ENCODE measurements around the gene TRIM31. TPM values are rescaled to one million over a fixed set of nuclear protein-coding genes. Genes with fewer than 3 reads are reported as not detected.

Gene TRIM31
- total RNA-seq, 2 experiments from 2014 or later, result not detected

GRCh38 chr6:30071858-30072257, 41.0 kb downstream of the TRIM31 start:
- H3K4me1 Mint-ChIP-seq, result peaks cover 50% of the 10 kb centered on the region

GRCh38 chr6:30071081-30071818, 41.6 kb downstream of the TRIM31 start:
- Mint-ChIP-seq H3K27ac (no peak overlapping the region), H3K27me3 (peaks cover 38% of the 10 kb centered on the region), H3K9me3 (ENCODE audit: low read depth) (no peaks in the 10 kb centered on the region), H3K4me3 (no peak overlapping the region), H3K4me1 (peaks cover 44% of the 10 kb centered on the region), H3K36me3 (ENCODE audit: low read depth) (peaks cover 29% of the 10 kb centered on the region)
- ATAC-seq (no peak), DNase-seq (peak; percentile 36)
- ChIA-PET CTCF (interaction anchor here (0.7 to 1.3 kb wide), 2 partner anchors 32 to 153 kb away, joined by 3 read pairs; no protein-coding TSS in a partner anchor), POLR2A (interaction anchor here (1.9 kb wide), 1 partner anchor 9 kb away, joined by 7 read pairs; the partner anchor contains the start of gene POLR1H)
- intact Hi-C loops (cut with DNase I, micrococcal nuclease), result no loop called here

More at GRCh38 chr6:30071858-30072257, 41.0 kb downstream of the TRIM31 start:
- no peaks in the 10 kb centered on the region for H3K9me3 Mint-ChIP-seq (ENCODE audit: low read depth)
- H3K36me3 Mint-ChIP-seq (ENCODE audit: low read depth), result peaks cover 29% of the 10 kb centered on the region
- POLR2A ChIA-PET, result no interaction called here
- peaks cover 38% of the 10 kb centered on the region for H3K27me3 Mint-ChIP-seq
- ATAC-seq (no peak), DNase-seq (no peak)
- intact Hi-C loops (cut with DNase I, micrococcal nuclease), result no loop called here
- H3K27ac Mint-ChIP-seq, result no peak overlapping the region
- CTCF ChIA-PET, result interaction anchor here (0.7 kb wide), 1 partner anchor 152 kb away, joined by 3 read pairs; no protein-coding TSS in a partner anchor
- H3K4me3 Mint-ChIP-seq, result no peak overlapping the region

- H3K36me3 Mint-ChIP-seq (ENCODE audit: low read depth), result peaks cover 50% of the 10 kb centered on the region
- ATAC-seq (no peak), DNase-seq (no peak)
- H3K4me1 Mint-ChIP-seq, result peaks cover 49% of the 10 kb centered on the region
- H3K4me3 Mint-ChIP-seq, result peak overlapping the region; percentile 86
- H3K9me3 Mint-ChIP-seq (ENCODE audit: low read depth), result peaks cover 3% of the 10 kb centered on the region
- H3K27me3 Mint-ChIP-seq, result peaks cover 14% of the 10 kb centered on the region
- peak overlapping the region; percentile 97 for H3K27ac Mint-ChIP-seq
- ChIA-PET POLR2A (interaction anchor here (0.5 kb wide), 1 partner anchor 65 kb away, joined by 3 read pairs; no protein-coding TSS in a partner anchor), CTCF (interaction anchor here (0.5 kb wide), 1 partner anchor 201 kb away, joined by 3 read pairs; no protein-coding TSS in a partner anchor)
- intact Hi-C loops (cut with DNase I, micrococcal nuclease), result loop anchor here (1.0 to 10.0 kb wide), 14 partner anchors 36 to 617 kb away; partner anchors contain the start of genes TRIM26 (in 2 of the 2), ABCF1 (in 1 of the 2), GNL1 (in 1 of the 2) and HLA-A (in 1 of the 2)
Measured at GRCh38 chr6:30067460-30068139, 45.3 kb downstream of the TRIM31 start.

- DNase-seq (peak; percentile 99), ATAC-seq (peak; percentile 98)
- H3K9me3 Mint-ChIP-seq (ENCODE audit: low read depth), result peaks cover 3% of the 10 kb centered on the region
- ChIA-PET CTCF (interaction anchor here (0.5 to 1.7 kb wide), 8 partner anchors 8 to 417 kb away, joined by 3 to 5 read pairs (median 4); no protein-coding TSS in a partner anchor), POLR2A (interaction anchor here (0.6 kb wide), 2 partner anchors 33 to 434 kb away, joined by 3 to 4 read pairs; partner anchors contain the start of gene GABBR1)
- peaks cover 53% of the 10 kb centered on the region for H3K4me1 Mint-ChIP-seq
- peaks cover 54% of the 10 kb centered on the region for H3K36me3 Mint-ChIP-seq (ENCODE audit: low read depth)
- peak within 1 kb of the TSS; percentile 97 for H3K27ac Mint-ChIP-seq
- intact Hi-C loops (cut with DNase I, micrococcal nuclease), result loop anchor here (1.0 to 10.0 kb wide), 14 partner anchors 36 to 618 kb away; partner anchors contain the start of genes TRIM26 (in 2 of the 2), ABCF1 (in 1 of the 2), GNL1 (in 1 of the 2) and HLA-A (in 1 of the 2)
- H3K27me3 Mint-ChIP-seq, result peaks cover 7% of the 10 kb centered on the region
- peak within 1 kb of the TSS; percentile 86 for H3K4me3 Mint-ChIP-seq
Measured at GRCh38 chr6:30066577-30067459, 46.1 kb downstream of the TRIM31 start, which contains the start of gene PPP1R11. Gene PPP1R11, plus strand, starts transcription at chr6:30067198. Its CDS starts 213 bp downstream, at chr6:30067411.

- H3K27me3 Mint-ChIP-seq, result peaks cover 4% of the 10 kb centered on the region
- peaks cover 3% of the 10 kb centered on the region for H3K9me3 Mint-ChIP-seq (ENCODE audit: low read depth)
- intact Hi-C loops (cut with DNase I, micrococcal nuclease), result loop anchor here (2.0 to 10.0 kb wide), 8 partner anchors 65 to 619 kb away; partner anchors contain the start of genes ABCF1 (in 1 of the 2), HLA-A (in 1 of the 2), PPP1R18 (in 1 of the 2) and TRIM26 (in 1 of the 2)
- ChIA-PET CTCF (interaction anchor here (0.6 to 1.7 kb wide), 6 partner anchors 9 to 416 kb away, joined by 3 to 5 read pairs (median 4); no protein-coding TSS in a partner anchor), POLR2A (interaction anchor here (0.6 kb wide), 2 partner anchors 33 to 433 kb away, joined by 3 to 4 read pairs; partner anchors contain the start of gene GABBR1)
- H3K27ac Mint-ChIP-seq, result peak overlapping the region; percentile 97
- H3K4me3 Mint-ChIP-seq, result peak overlapping the region; percentile 86
- no peak for ATAC-seq
- no peak for DNase-seq
- peaks cover 53% of the 10 kb centered on the region for H3K36me3 Mint-ChIP-seq (ENCODE audit: low read depth)
- H3K4me1 Mint-ChIP-seq, result peaks cover 51% of the 10 kb centered on the region
Measured at GRCh38 chr6:30066082-30066481, 46.8 kb downstream of the TRIM31 start.

GRCh38 chr6:30063315-30063714, 49.6 kb downstream of the TRIM31 start:
- Mint-ChIP-seq H3K4me3 (peak overlapping the region; percentile 48), H3K36me3 (ENCODE audit: low read depth) (peaks cover 29% of the 10 kb centered on the region), H3K4me1 (peaks cover 52% of the 10 kb centered on the region), H3K9me3 (ENCODE audit: low read depth) (peaks cover 3% of the 10 kb centered on the region), H3K27ac (peak overlapping the region; percentile 80), H3K27me3 (no peaks in the 10 kb centered on the region)
- POLR2A ChIA-PET, result interaction anchor here (2.9 kb wide), 1 partner anchor 7 kb away, joined by 7 read pairs; no protein-coding TSS in a partner anchor
- DNase-seq, result no peak
- ATAC-seq, result no peak
- CTCF ChIA-PET, result no interaction called here
- intact Hi-C loops (cut with DNase I, micrococcal nuclease), result loop anchor here (5.0 to 10.0 kb wide), 3 partner anchors 39 to 621 kb away; partner anchors contain the start of genes HLA-F (in 1 of the 2) and PPP1R18 (in 1 of the 2)

GRCh38 chr6:30062471-30063178, 50.3 kb downstream of the TRIM31 start:
- intact Hi-C loops (cut with DNase I, micrococcal nuclease), result loop anchor here (5.0 to 10.0 kb wide), 3 partner anchors 40 to 622 kb away; partner anchors contain the start of genes HLA-F (in 1 of the 2) and PPP1R18 (in 1 of the 2)
- no peaks in the 10 kb centered on the region for H3K27me3 Mint-ChIP-seq
- H3K4me3 Mint-ChIP-seq, result peak overlapping the region; percentile 94
- peaks cover 3% of the 10 kb centered on the region for H3K9me3 Mint-ChIP-seq (ENCODE audit: low read depth)
- peak overlapping the region; percentile 98 for H3K27ac Mint-ChIP-seq
- ATAC-seq (no peak), DNase-seq (no peak)
- peaks cover 28% of the 10 kb centered on the region for H3K36me3 Mint-ChIP-seq (ENCODE audit: low read depth)
- peaks cover 45% of the 10 kb centered on the region for H3K4me1 Mint-ChIP-seq
- CTCF ChIA-PET, result interaction anchor here (0.7 to 3.9 kb wide), 3 partner anchors 12 to 68 kb away, joined by 3 to 21 read pairs (median 4); no protein-coding TSS in a partner anchor
- POLR2A ChIA-PET, result interaction anchor here (2.9 kb wide), 1 partner anchor 8 kb away, joined by 7 read pairs; no protein-coding TSS in a partner anchor

- ChIA-PET CTCF (interaction anchor here (0.8 to 3.9 kb wide), 4 partner anchors 13 to 309 kb away, joined by 3 to 21 read pairs (median 4); no protein-coding TSS in a partner anchor), POLR2A (interaction anchor here (0.7 to 2.9 kb wide), 3 partner anchors 9 to 264 kb away, joined by 3 to 7 read pairs (median 6); partner anchors contain the start of gene TRIM39)
- peak overlapping the region; percentile 98 for H3K27ac Mint-ChIP-seq
- H3K9me3 Mint-ChIP-seq (ENCODE audit: low read depth), result peaks cover 3% of the 10 kb centered on the region
- DNase-seq, result peak; percentile 66
- intact Hi-C loops (cut with DNase I, micrococcal nuclease), result loop anchor here (1.0 to 10.0 kb wide), 6 partner anchors 40 to 623 kb away; partner anchors contain the start of genes HLA-F (in 1 of the 2), PPP1R18 (in 1 of the 2) and TRIM26 (in 1 of the 2)
- peaks cover 31% of the 10 kb centered on the region for H3K36me3 Mint-ChIP-seq (ENCODE audit: low read depth)
- ATAC-seq, result peak; percentile 57
- H3K4me3 Mint-ChIP-seq, result peak overlapping the region; percentile 94
- H3K27me3 Mint-ChIP-seq, result no peaks in the 10 kb centered on the region
- H3K4me1 Mint-ChIP-seq, result peaks cover 43% of the 10 kb centered on the region
Measured at GRCh38 chr6:30061858-30062458, 50.9 kb downstream of the TRIM31 start.

All from activated CD4-positive, alpha-beta T cell treated with anti-CD3 and anti-CD28 coated beads for 36 hours (primary cell).